HG02763 (cell line): Measurements from ENCODE around the gene ENPP5.
"Not testable (repeated sequence)": the region's sequence is repeated elsewhere in the genome, so short reads cannot be mapped to it uniquely, and the experiment has no call there.

Source experiments
- ATAC-seq: cut with Tn5 transposase; IDR thresholded peaks from one replicate; pipeline ENCODE4 v1.9.1; 2021; ENCODE audit warnings: mild to moderate bottlenecking, moderate library complexity; ENCODE audit not compliant: unreplicated experiment

ENPP5 gene

DNA sequence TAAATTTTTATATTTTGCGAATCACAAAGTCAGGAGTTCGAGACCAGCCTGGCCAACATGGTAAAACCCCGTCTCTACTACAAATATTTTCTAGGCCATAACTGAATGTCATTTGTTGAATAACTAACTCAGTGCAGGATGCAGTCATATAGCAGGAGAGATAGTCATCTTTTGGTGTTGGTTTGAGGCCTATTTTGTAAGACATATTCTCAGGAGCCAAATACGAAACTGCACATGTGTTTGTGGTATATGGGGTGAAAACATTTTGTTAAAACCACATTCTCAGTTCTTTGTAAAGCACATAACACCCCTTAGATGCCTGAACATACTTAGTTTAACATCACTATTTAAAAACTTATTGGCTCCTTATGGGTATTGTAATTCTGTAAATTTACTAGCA, 4.7 kb upstream of the ENPP5 start:
- peak; percentile 62 for ATAC-seq

- ATAC-seq = no peak
Observed at GRCh38 chr6:46174904-46175303, 4.1 kb upstream of the ENPP5 start.

- no peak for ATAC-seq
Observed at GRCh38 chr6:46172176-46172575, 1.4 kb upstream of the ENPP5 start.

DNA sequence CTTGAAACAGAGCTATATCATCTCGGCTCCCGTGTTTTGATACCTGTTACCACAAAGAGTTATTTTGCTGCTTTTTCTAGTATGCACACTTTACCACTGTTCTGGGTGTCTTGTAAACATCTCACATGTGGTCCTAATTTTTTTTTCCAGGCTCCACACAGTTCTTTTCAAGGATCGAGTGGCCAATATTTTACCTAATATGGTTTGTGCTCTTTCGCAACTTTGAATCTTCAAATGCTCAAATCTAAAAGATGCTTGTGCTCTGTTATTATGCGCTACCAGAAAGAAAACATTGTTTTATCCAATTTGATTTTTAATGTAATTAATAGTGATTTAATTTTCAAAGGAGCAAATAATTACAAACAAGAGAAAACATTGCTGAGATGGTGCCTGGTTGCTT, 10.7 kb downstream of the ENPP5 start:
- ATAC-seq = no peak

- ATAC-seq = no peak
Observed at GRCh38 chr6:46159229-46159628, 11.6 kb downstream of the ENPP5 start.

GRCh38 chr6:46156701-46157100, 14.1 kb downstream of the ENPP5 start:
- ATAC-seq = no peak

DNA sequence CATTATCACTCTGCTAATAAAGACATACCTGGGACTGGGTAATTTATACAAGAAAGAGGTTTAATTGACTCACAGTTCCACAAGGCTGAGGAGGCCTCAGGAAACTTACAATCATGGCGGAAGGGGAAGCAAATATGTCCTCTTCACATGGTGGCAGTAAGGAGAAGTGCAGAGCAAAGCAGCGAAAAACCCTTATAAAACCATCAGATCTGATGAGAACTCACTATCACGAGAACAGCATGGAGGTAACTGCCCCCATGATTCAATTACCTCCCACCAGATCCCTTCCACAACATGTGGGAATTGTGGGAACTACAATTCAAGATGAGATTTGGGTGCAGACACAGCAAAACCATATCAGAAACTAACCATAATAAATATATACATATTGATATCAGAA, 21.7 kb downstream of the ENPP5 start:
- ATAC-seq = not testable (repeated sequence)

DNA sequence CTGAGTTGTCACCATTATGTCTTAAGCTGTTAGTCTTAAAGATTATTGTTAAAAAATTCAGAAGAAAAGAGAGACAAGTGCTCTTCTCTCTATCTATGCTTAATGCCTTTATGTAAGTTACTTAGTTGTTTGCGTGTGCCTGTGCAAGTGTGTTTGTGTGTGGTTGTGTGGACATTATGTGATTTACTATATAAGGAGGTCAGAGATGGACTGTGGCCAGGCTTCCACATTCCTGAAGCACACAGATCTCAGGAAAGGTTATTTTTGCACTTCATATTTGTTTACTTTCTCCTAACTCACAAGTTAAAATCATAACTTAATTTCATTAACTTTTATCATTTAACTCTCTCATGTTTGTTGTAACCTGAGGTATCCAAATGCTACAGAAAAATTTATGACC, 26.5 kb downstream of the ENPP5 start:
- no peak for ATAC-seq

DNA sequence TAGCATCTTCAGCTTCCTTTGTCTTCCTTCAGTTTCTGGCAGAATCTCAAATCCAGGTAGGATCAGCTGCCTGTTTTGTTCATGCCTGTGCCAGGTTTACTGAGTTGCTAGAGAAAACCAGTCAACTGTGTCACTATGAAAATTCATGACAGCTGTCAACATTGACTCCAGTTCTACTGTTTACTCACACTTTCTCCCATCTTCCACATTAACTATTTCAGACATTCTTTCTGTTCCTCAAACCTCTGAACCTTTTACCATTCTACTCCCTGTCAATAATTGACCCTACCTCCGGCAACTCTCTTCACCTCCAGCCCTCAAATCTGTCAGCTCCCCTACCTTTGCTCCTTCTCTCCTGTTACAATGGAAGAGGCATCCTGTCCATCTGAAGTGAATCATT, 32.5 kb downstream of the ENPP5 start:
- ATAC-seq = peak; percentile 85

DNA sequence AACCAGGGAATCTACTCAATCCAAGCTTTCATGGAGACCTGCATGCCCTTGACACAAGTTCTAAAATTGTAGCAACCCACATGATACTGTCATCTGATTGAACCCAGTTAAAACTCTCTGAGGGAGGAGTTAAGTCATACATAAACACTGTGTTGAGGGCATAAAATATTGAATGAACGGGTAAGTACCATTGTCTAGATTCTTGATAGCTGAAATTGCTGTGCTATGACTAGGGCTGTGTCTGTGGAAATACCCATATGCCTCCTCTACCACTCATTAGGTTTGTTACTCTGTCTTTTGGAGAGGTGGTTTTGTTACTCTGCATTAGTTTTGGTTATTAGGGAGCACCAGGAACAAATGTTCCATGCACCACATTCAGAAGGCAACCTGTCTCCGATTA, 33.4 kb downstream of the ENPP5 start:
- peak; percentile 35 for ATAC-seq

GRCh38 chr6:46136831-46137230, 33.9 kb downstream of the ENPP5 start:
- ATAC-seq = no peak

GRCh38 chr6:46135176-46135575, 35.6 kb downstream of the ENPP5 start:
- no peak for ATAC-seq

GRCh38 chr6:46134216-46134615, 36.6 kb downstream of the ENPP5 start:
- no peak for ATAC-seq

- ATAC-seq = not testable (repeated sequence)
Observed at GRCh38 chr6:46131291-46131690, 39.5 kb downstream of the ENPP5 start.

- ATAC-seq = no peak
Observed at GRCh38 chr6:46130666-46131065, 40.1 kb downstream of the ENPP5 start.

GRCh38 chr6:46129629-46130511, 40.9 kb downstream of the ENPP5 start, which contains the start of gene ENPP4:
TSS of gene ENPP4 (plus strand) at chr6:46129989. CDS start at chr6:46139584, 9,595 bp downstream.
- ATAC-seq = peak; percentile 99

DNA sequence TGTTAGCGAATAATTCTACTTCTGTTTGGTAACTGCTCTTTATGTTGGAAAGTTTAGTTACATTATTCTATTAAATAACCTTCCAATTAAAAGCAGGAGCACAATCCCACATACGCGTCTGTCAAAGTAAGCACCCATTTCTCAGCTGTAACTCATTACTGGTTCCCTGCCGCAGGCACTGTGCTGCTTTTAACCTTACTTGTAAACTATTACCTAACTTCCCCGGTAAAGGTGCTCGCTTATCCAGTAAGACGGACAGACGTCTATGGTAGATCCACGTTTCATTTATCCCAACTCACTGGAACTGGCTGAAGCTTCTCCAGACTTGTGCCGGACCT, 41.5 kb downstream of the ENPP5 start:
- ATAC-seq = peak; percentile 1

DNA sequence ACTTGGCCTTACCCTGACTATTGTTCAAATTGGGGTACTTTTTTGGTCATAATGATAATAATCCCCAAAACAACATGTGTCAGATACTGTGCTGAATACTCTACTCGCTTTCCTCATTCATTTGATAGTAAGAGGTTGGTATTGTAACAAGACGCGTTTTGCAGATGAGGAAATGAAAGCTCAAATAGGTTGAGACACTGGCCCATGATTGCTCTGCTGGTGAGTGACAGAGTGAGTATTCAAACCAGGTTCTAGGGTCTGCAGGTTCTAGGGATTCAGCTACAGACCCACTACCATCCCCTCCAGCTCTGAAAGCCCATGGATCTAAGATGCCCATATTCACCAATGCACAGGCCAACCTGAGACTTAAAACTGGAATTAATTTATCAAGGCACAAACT, 42.3 kb downstream of the ENPP5 start:
- peak; percentile 25 for ATAC-seq

GRCh38 chr6:46119679-46120078, 51.1 kb downstream of the ENPP5 start:
- not testable (repeated sequence) for ATAC-seq

GRCh38 chr6:46118836-46119235, 51.9 kb downstream of the ENPP5 start:
- no peak for ATAC-seq

- ATAC-seq = no peak
Observed at GRCh38 chr6:46118157-46118556, 52.6 kb downstream of the ENPP5 start.

DNA sequence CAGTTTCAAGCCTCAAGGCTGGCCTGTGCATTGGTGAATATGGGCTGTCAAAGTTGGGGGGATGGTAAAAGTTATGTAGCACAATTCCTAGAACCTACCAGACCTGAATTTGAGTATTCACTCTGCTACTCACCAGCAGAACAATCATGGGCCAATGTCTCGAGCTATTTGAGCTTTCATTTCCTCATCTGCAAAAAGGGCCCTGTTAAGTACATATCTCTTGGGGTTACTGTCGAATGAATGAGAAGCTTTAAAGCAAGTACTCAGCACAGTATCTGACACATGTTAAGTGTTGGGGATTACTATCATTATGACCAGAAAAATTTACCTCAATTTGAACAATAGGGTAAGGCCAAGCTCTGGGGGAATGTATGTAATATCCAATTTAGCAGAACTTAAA, 54.5 kb downstream of the ENPP5 start:
- no peak for ATAC-seq

DNA sequence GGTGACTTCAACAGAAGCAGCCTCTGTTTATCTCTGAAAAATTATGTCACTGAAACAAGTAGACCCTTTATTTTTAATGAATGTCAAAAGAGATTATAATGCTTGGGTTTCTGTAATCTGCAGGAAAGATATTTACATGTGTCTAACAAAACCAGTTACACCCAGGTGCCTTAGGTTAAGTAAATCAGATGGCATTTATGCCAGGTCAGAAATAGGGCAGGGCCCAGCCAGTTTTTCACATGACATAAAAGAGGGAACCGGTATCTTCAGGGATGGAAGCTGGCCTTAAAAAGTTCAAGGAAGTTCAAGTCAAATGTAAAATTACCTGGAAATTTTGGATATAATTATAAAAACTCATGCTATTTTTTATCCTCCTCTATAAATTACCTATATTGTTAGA, 55.1 kb downstream of the ENPP5 start:
- no peak for ATAC-seq
